A673 (cell line): ENCODE measurements around the gene TEC.

ENCODE experiments used
- EZH2 ChIP-seq: fragments of 200-600 bp; sonication (generic); IDR thresholded peaks from 2 replicates; pipeline ENCODE4 v1.6.1; 2017; ENCODE audit warnings: borderline replicate concordance, low read depth, mild to moderate bottlenecking, mixed read lengths, antibody characterized with exemption, low read length; ENCODE audit not compliant: poor library complexity, severe bottlenecking
- TF ChIP-seq, protein P1 (sequence below): fragments of 300-800, 200-600 bp; sonication (generic); conservative IDR thresholded peaks from 2 replicates; pipeline ENCODE4 v1.5.1; 2017; ENCODE audit warnings: low read depth, mild to moderate bottlenecking, antibody characterized with exemption, low read length, moderate library complexity, mixed read lengths

DNA sequence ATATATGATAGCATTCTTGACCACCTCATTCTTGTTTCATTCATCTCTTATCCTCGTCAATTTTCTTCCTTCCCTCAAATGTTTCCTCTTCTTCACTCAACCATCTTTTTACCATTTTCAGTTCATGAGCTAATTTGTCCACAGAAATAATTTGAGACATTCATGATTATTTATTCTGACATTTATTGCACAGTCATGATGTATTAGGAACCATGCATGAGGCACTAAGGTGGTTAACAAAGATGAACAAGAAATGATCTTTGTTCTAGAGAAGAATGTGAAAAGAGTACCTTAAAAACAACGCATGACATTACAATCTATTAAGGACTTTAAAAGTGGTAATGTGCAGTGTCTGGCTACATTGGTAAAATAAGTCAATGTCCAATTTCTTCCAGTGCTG, 27.9 kb downstream of the TEC start:
- TF ChIP-seq, protein P1, sequence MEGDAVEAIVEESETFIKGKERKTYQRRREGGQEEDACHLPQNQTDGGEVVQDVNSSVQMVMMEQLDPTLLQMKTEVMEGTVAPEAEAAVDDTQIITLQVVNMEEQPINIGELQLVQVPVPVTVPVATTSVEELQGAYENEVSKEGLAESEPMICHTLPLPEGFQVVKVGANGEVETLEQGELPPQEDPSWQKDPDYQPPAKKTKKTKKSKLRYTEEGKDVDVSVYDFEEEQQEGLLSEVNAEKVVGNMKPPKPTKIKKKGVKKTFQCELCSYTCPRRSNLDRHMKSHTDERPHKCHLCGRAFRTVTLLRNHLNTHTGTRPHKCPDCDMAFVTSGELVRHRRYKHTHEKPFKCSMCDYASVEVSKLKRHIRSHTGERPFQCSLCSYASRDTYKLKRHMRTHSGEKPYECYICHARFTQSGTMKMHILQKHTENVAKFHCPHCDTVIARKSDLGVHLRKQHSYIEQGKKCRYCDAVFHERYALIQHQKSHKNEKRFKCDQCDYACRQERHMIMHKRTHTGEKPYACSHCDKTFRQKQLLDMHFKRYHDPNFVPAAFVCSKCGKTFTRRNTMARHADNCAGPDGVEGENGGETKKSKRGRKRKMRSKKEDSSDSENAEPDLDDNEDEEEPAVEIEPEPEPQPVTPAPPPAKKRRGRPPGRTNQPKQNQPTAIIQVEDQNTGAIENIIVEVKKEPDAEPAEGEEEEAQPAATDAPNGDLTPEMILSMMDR, result no peak
- no peak for TF ChIP-seq EZH2
